Astrocyte (in vitro differentiated cells and primary cell): ENCODE measurements around the gene TFF1.

Source experiments
- EZH2 ChIP-seq: IDR thresholded peaks from 2 replicates; pipeline ENCODE4 v1.6.1; 2012; ENCODE audit warnings: mild to moderate bottlenecking, low read length, inconsistent platforms; ENCODE audit not compliant: insufficient read depth
- TF ChIP-seq, protein P1 (sequence below): IDR thresholded peaks from 2 replicates; pipeline ENCODE4 v1.5.1; 2011; ENCODE audit warnings: low read depth, mild to moderate bottlenecking, inconsistent platforms, low read length, moderate library complexity; ENCODE audit not compliant: insufficient read depth

DNA sequence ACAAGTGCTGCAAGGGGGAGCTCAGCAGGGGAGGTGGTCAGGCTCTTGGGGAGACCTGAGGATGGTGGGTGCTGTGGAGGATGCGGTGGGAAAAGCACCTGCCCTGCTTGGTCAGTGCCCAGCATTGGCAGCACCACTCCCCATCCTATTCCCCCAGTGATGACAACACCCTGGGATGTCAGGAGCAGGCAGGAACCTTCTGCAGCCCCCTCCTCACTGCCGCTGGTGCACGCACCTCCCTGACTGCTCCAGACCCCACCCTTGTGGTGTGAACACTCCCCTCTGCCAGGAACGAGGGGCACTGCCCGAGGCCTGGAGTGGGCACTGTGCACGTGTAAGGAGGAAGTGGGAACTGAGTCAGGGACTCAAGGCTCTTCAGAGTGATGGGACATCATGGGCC, 17.0 kb upstream of the TFF1 start:
- TF ChIP-seq, protein P1, sequence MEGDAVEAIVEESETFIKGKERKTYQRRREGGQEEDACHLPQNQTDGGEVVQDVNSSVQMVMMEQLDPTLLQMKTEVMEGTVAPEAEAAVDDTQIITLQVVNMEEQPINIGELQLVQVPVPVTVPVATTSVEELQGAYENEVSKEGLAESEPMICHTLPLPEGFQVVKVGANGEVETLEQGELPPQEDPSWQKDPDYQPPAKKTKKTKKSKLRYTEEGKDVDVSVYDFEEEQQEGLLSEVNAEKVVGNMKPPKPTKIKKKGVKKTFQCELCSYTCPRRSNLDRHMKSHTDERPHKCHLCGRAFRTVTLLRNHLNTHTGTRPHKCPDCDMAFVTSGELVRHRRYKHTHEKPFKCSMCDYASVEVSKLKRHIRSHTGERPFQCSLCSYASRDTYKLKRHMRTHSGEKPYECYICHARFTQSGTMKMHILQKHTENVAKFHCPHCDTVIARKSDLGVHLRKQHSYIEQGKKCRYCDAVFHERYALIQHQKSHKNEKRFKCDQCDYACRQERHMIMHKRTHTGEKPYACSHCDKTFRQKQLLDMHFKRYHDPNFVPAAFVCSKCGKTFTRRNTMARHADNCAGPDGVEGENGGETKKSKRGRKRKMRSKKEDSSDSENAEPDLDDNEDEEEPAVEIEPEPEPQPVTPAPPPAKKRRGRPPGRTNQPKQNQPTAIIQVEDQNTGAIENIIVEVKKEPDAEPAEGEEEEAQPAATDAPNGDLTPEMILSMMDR = no peak
- no peak for TF ChIP-seq EZH2
